Activated naive CD8-positive, alpha-beta T cell treated with anti-CD3 and anti-CD28 coated beads, Interleukin-2, amount 50 U/mL, for 24 hours (primary cell): ENCODE measurements around the gene DDX24.

ENCODE experiments used
- ATAC-seq: fragments of 150-1000 bp; cut with Tn5 transposase; one replicate; pipeline ENCODE4 v1.10.0; 2021
- DNase-seq: peaks from one replicate; pipeline ENCODE4 v3.0.0; 2021
- H3K27ac Mint-ChIP-seq: one replicate; pipeline ENCODE4 v1.8.0; 2021; ENCODE audit warnings: mild to moderate bottlenecking, mixed read lengths
- H3K27me3 Mint-ChIP-seq: one replicate; pipeline ENCODE4 v1.8.0; 2021; ENCODE audit warnings: mixed read lengths
- H3K36me3 Mint-ChIP-seq: one replicate; pipeline ENCODE4 v1.8.0; 2021; ENCODE audit warnings: low read depth, mixed read lengths
- H3K4me1 Mint-ChIP-seq: one replicate; pipeline ENCODE4 v1.8.0; 2021; ENCODE audit warnings: mixed read lengths
- H3K4me3 Mint-ChIP-seq: one replicate; pipeline ENCODE4 v1.8.0; 2021; ENCODE audit warnings: mild to moderate bottlenecking, moderate library complexity, mixed read lengths
- H3K9me3 Mint-ChIP-seq: one replicate; pipeline ENCODE4 v1.8.0; 2021; ENCODE audit warnings: mixed read lengths

Gene DDX24

DNA sequence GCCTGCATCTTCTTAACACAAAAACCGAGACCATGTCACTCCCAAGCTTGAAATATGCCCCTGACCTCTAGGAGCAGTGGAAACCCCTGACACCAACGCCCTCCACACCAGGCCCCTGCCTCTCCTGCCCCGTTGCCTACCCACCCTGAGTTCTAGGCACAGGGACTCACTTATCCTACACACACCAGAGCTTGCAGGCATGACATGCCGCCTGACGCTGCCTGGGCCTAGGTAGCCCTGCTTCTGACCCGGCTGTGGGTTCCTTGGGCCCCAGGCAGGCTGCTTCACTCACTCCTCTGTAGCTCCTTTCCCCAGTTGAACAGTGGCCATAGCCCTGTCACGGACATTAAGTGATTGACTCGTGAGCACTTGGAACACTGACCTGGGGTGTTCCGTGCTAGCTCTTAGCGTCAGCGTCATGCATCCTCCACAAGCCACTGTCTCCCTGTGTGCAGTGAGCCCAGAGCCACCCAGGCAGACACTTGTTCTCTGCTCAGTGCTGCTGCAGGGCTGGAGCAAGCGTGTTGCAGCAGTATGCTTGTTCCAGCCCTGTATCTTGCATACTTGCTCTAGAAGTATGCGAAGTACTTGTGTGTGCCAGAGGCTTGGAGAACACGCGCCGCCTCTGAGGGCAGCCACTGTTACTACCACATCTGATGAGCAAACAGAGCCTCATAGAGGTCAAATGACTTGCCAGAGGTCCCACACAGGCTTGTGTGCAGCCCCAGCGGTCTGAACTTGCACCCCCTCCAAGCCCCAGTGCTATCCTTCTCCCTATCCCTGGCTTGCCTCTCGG, 39.3 kb downstream of the DDX24 start:
- no peak for DNase-seq
- Mint-ChIP-seq H3K27me3 (no peaks in the 10 kb centered on the region), H3K9me3 (no peaks in the 10 kb centered on the region), H3K4me1 (peaks cover 1% of the 10 kb centered on the region), H3K36me3 (peaks cover 4% of the 10 kb centered on the region), H3K4me3 (no peak overlapping the region), H3K27ac (no peak overlapping the region)
- ATAC-seq: no peak

DNA sequence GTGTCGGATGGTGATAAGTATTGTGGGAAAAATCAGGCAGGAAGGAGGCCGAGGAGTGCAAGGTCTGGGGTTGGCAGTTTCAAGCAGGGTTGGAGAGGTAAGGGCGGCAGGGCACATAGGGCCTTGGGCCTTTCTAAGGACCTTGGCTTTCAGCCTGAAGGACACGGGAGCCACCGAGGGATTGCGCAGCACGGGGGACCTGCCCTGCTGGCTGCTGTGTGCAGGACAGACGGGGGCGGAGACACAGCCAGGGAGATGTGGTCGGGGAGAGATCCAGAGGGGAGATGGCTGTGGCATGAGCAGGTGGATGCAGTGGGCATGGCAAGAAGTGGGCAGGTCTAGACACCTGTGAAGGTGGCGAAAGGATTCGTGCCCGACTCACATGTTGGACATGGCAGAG, 40.2 kb downstream of the DDX24 start:
- Mint-ChIP-seq H3K4me3 (no peak overlapping the region), H3K4me1 (peaks cover 3% of the 10 kb centered on the region), H3K36me3 (peaks cover 4% of the 10 kb centered on the region), H3K27me3 (no peaks in the 10 kb centered on the region), H3K9me3 (no peaks in the 10 kb centered on the region), H3K27ac (no peak overlapping the region)
- DNase-seq: no peak
- ATAC-seq: no peak

DNA sequence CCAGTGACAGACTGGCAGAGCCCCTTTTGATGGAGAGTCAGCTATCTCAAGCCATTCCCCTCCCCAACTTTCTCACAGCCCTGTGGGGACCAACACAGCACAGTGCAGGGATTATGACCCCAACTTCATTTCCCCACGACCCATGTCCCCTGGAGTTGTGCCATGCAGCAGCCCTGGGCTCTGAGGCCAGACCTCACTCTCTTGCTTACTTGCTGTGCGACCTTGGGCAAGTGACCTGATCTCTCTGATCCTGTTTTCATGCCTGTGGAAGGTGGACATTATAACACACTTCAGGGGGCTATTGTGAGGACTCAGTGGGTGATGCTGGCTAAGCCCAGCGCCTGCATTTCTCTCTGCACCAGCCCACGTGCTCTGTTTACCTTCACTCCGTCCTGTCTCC, 40.8 kb downstream of the DDX24 start:
- peaks cover 3% of the 10 kb centered on the region for H3K4me1 Mint-ChIP-seq
- DNase-seq (no peak), ATAC-seq (no peak)
- no peak overlapping the region for H3K4me3 Mint-ChIP-seq
- no peak overlapping the region for H3K27ac Mint-ChIP-seq
- peaks cover 4% of the 10 kb centered on the region for H3K36me3 Mint-ChIP-seq
- no peaks in the 10 kb centered on the region for H3K9me3 Mint-ChIP-seq
- no peaks in the 10 kb centered on the region for H3K27me3 Mint-ChIP-seq

DNA sequence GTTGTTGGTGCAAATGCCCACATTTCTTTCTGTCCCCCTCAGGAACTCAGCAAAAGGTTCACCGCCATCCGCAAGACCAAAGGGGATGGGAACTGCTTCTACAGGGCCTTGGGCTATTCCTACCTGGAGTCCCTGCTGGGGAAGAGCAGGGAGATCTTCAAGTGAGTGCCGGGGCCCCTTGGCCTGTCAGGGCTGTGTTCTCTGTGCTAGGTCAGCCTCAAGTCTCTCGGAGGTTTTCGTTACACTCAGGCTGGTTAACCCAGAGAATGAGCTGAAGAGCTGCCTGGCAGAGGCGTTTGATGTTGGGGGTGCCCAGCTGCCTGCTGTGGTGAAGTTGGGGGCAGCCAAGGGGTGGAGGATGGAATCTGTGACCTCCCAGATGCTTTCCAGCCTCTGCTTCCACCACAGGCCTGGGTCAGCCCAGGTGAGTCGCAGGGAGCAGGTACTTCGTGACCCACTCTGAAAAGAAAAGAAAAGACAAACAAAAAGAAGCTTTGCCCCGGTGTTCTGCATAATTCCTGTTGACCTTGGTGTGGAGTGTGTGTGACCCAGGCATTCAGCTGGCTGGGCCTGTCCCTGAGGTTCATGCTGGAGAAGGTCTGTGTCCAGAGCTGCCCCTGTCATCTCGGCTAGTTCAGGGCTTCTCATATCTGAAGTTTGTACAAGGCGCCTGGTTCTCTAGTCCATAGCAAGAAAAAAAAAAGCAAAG, 41.9 kb downstream of the DDX24 start:
- peaks cover 3% of the 10 kb centered on the region for H3K4me1 Mint-ChIP-seq
- H3K36me3 Mint-ChIP-seq: peaks cover 4% of the 10 kb centered on the region
- H3K9me3 Mint-ChIP-seq: no peaks in the 10 kb centered on the region
- no peaks in the 10 kb centered on the region for H3K27me3 Mint-ChIP-seq
- no peak overlapping the region for H3K27ac Mint-ChIP-seq
- DNase-seq (no peak), ATAC-seq (no peak)
- H3K4me3 Mint-ChIP-seq: no peak overlapping the region

DNA sequence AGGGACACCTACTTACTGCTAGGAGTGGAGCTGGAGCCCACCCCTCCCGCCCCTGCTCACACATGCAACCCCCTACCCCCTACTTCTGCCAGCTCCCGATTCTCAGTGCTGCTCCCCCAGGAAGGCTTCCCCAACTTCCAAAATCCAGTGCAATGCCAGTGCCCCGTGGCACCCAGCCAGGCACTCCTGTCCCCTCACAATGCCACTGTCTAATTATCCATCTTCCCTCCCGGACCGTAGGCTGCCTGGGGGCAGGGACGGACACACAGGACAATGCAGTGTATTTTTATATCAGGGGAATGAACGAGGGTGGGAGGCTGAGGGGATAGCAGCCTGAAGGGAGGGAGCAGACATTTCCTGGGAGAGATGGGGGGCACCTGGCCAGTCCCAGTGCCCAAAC, 42.5 kb downstream of the DDX24 start:
- no peak for DNase-seq
- peaks cover under 1% of the 10 kb centered on the region for H3K36me3 Mint-ChIP-seq
- H3K27me3 Mint-ChIP-seq: no peaks in the 10 kb centered on the region
- H3K4me1 Mint-ChIP-seq: peaks cover 3% of the 10 kb centered on the region
- H3K27ac Mint-ChIP-seq: no peak overlapping the region
- H3K4me3 Mint-ChIP-seq: no peak overlapping the region
- no peaks in the 10 kb centered on the region for H3K9me3 Mint-ChIP-seq
- ATAC-seq: no peak

DNA sequence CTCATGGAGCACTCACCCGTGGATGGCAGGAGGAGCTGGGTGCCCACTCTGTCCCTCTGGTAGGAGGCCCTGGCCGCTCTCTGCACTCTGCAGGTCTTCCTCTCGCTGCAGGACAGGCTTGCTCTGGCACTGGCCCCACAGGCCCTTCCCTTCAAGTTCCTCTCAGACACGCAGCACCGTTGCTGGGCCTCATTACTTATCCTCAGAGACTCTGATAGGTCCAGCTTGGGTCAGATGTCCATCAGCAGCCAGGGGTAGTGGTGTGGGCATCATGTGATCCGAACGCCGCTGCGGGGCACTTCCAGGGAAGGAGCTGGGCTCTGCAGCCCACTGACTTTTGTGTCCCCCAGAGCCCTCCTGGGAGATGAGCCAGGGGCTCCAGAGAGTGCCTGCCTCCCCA, 43.0 kb downstream of the DDX24 start:
- no peaks in the 10 kb centered on the region for H3K27me3 Mint-ChIP-seq
- ATAC-seq: no peak

GRCh38 chr14:94036313-94037167, 44.5 kb downstream of the DDX24 start:
- H3K4me3 Mint-ChIP-seq: no peak overlapping the region
- H3K36me3 Mint-ChIP-seq: no peaks in the 10 kb centered on the region

More for the DNA sequence above, 43.0 kb downstream of the DDX24 start:
- Mint-ChIP-seq H3K36me3 (no peaks in the 10 kb centered on the region), H3K27ac (no peak overlapping the region), H3K9me3 (no peaks in the 10 kb centered on the region), H3K4me1 (peaks cover 3% of the 10 kb centered on the region), H3K4me3 (no peak overlapping the region)
- DNase-seq: no peak

GRCh38 chr14:94034886-94035285, 46.1 kb downstream of the DDX24 start:
- H3K4me3 Mint-ChIP-seq: no peak overlapping the region
- ATAC-seq (no peak), DNase-seq (no peak)
- no peaks in the 10 kb centered on the region for H3K27me3 Mint-ChIP-seq
- no peaks in the 10 kb centered on the region for H3K9me3 Mint-ChIP-seq
- no peaks in the 10 kb centered on the region for H3K36me3 Mint-ChIP-seq
- peaks cover 3% of the 10 kb centered on the region for H3K4me1 Mint-ChIP-seq
- H3K27ac Mint-ChIP-seq: no peak overlapping the region

More at GRCh38 chr14:94036313-94037167, 44.5 kb downstream of the DDX24 start:
- Mint-ChIP-seq H3K4me1 (peaks cover 3% of the 10 kb centered on the region), H3K9me3 (no peaks in the 10 kb centered on the region), H3K27me3 (no peaks in the 10 kb centered on the region), H3K27ac (peak overlapping the region; percentile 44)
- DNase-seq (peak; percentile 80), ATAC-seq (peak; percentile 90)

GRCh38 chr14:94031883-94032279, 49.1 kb downstream of the DDX24 start:
- Mint-ChIP-seq H3K4me1 (peaks cover 15% of the 10 kb centered on the region), H3K36me3 (no peaks in the 10 kb centered on the region), H3K27me3 (no peaks in the 10 kb centered on the region), H3K27ac (no peak overlapping the region), H3K4me3 (no peak overlapping the region), H3K9me3 (no peaks in the 10 kb centered on the region)
- no peak for ATAC-seq
- no peak for DNase-seq

GRCh38 chr14:94031161-94031882, 49.7 kb downstream of the DDX24 start:
- Mint-ChIP-seq H3K4me3 (no peak overlapping the region), H3K4me1 (peaks cover 11% of the 10 kb centered on the region), H3K27me3 (no peaks in the 10 kb centered on the region), H3K36me3 (no peaks in the 10 kb centered on the region), H3K9me3 (no peaks in the 10 kb centered on the region), H3K27ac (no peak overlapping the region)
- no peak for DNase-seq
- no peak for ATAC-seq

- no peak for ATAC-seq
- no peaks in the 10 kb centered on the region for H3K9me3 Mint-ChIP-seq
- H3K4me1 Mint-ChIP-seq: peaks cover 17% of the 10 kb centered on the region
- H3K27me3 Mint-ChIP-seq: no peaks in the 10 kb centered on the region
- H3K4me3 Mint-ChIP-seq: no peak overlapping the region
- H3K27ac Mint-ChIP-seq: no peak overlapping the region
- DNase-seq: no peak
- H3K36me3 Mint-ChIP-seq: no peaks in the 10 kb centered on the region
Measured at GRCh38 chr14:94030571-94030970, 50.4 kb downstream of the DDX24 start.

- peaks cover 17% of the 10 kb centered on the region for H3K4me1 Mint-ChIP-seq
- DNase-seq (no peak), ATAC-seq (no peak)
- no peak overlapping the region for H3K4me3 Mint-ChIP-seq
- no peaks in the 10 kb centered on the region for H3K36me3 Mint-ChIP-seq
- H3K27me3 Mint-ChIP-seq: no peaks in the 10 kb centered on the region
- no peaks in the 10 kb centered on the region for H3K9me3 Mint-ChIP-seq
- no peak overlapping the region for H3K27ac Mint-ChIP-seq
Measured at GRCh38 chr14:94029671-94030203, 51.3 kb downstream of the DDX24 start.

- H3K36me3 Mint-ChIP-seq: no peaks in the 10 kb centered on the region
- DNase-seq (no peak), ATAC-seq (no peak)
- peaks cover 17% of the 10 kb centered on the region for H3K4me1 Mint-ChIP-seq
- H3K27ac Mint-ChIP-seq: no peak overlapping the region
- peaks cover 2% of the 10 kb centered on the region for H3K27me3 Mint-ChIP-seq
- no peaks in the 10 kb centered on the region for H3K9me3 Mint-ChIP-seq
- H3K4me3 Mint-ChIP-seq: no peak overlapping the region
Measured at GRCh38 chr14:94029265-94029664, 51.7 kb downstream of the DDX24 start.

- H3K27ac Mint-ChIP-seq: peak overlapping the region; percentile 9
- H3K4me1 Mint-ChIP-seq: peaks cover 17% of the 10 kb centered on the region
- H3K27me3 Mint-ChIP-seq: peaks cover 6% of the 10 kb centered on the region
- H3K4me3 Mint-ChIP-seq: peak overlapping the region; percentile 1
- H3K9me3 Mint-ChIP-seq: no peaks in the 10 kb centered on the region
- no peaks in the 10 kb centered on the region for H3K36me3 Mint-ChIP-seq
- ATAC-seq (peak; percentile 13), DNase-seq (no peak)
Measured at GRCh38 chr14:94028450-94028826, 52.6 kb downstream of the DDX24 start.
